ENCODE data around the gene FAM184B. TPM values are rescaled to one million over a fixed set of nuclear protein-coding genes. Genes with fewer than 3 reads are reported as not detected.

Gene FAM184B
- total RNA-seq, 1 donor, result not detected

DNA sequence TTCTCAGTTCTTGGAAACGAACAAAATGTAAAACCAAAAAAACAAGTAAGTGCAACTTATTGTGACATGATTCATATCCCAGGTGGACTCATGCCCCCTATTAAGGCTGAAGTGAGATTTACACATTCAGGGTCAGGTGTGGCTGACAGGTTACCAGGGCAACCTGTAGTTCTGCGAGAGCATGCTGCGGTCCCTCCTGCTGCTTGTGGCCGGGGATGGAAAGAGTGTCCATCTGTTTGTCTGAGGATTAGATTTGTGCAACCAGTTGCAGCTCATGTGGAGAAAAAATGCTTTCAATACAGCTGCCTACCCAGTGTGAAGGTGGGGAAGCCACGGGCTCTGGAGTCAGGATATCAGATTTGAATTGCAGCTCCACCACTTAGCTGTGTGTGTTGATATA is 78.8 kb downstream of the FAM184B start:
- H4K20me1 ChIP-seq (ENCODE audit: insufficient read depth, low read length), result no peaks in the 10 kb centered on the region
- H3K79me2 ChIP-seq (ENCODE audit: insufficient read depth, low read length), result no peaks in the 10 kb centered on the region
- no peaks in the 10 kb centered on the region for H3K4me1 ChIP-seq (ENCODE audit: insufficient read depth, low read length)
- H3K27me3 ChIP-seq (ENCODE audit: insufficient read depth, low read length), result no peaks in the 10 kb centered on the region
- no peak overlapping the region for H3K4me3 ChIP-seq (ENCODE audit: insufficient read depth, low read length)
- H2AFZ ChIP-seq (ENCODE audit: low read length), result no peak overlapping the region
- no peak overlapping the region for H3K4me2 ChIP-seq (ENCODE audit: insufficient read depth, low read length)
- no peak for TF ChIP-seq CTCF (IDR thresholded peaks at IDR 0.05; ENCODE audit: extremely low read depth, low read depth, low read length)
- H3K9me3 ChIP-seq (ENCODE audit: low read depth, low read length), result no peaks in the 10 kb centered on the region
- no peaks in the 10 kb centered on the region for H3K36me3 ChIP-seq (ENCODE audit: insufficient read depth, low read length)
- DNase-seq (ENCODE audit: insufficient read length, low spot score, missing footprints), result no peak
- H3K27ac ChIP-seq (ENCODE audit: low read depth, low read length), result no peak overlapping the region

DNA sequence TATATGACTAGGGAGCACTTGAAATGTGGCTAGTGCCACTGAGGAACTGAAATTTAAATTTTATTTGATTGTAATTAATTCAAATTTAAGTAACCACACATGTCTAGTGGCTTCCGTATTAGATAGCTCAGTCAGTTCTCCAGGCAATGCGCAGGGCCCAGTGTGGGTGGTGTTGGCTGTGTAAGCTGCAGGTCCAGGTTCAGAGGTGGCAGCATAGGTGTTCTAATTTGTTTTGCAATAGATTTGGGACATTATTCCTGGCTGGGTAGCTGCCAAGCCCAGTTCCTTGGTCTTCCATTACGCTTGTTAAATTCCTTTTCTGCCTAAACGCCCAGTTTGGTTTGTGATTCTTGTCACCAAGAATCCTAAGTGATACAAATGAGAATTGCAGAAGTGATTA is 79.5 kb downstream of the FAM184B start:
- Histone ChIP-seq H4K20me1 (ENCODE audit: insufficient read depth, low read length) (no peaks in the 10 kb centered on the region), H3K27me3 (ENCODE audit: insufficient read depth, low read length) (no peaks in the 10 kb centered on the region), H3K79me2 (ENCODE audit: insufficient read depth, low read length) (no peaks in the 10 kb centered on the region), H3K36me3 (ENCODE audit: insufficient read depth, low read length) (no peaks in the 10 kb centered on the region), H3K9me3 (ENCODE audit: low read depth, low read length) (no peaks in the 10 kb centered on the region), H3K4me3 (ENCODE audit: insufficient read depth, low read length) (no peak overlapping the region), H3K27ac (ENCODE audit: low read depth, low read length) (no peak overlapping the region), H3K4me1 (ENCODE audit: insufficient read depth, low read length) (no peaks in the 10 kb centered on the region), H2AFZ (ENCODE audit: low read length) (no peak overlapping the region), H3K4me2 (ENCODE audit: insufficient read depth, low read length) (no peak overlapping the region)
- no peak for TF ChIP-seq CTCF (IDR thresholded peaks at IDR 0.05; ENCODE audit: extremely low read depth, low read depth, low read length)
- DNase-seq (ENCODE audit: insufficient read length, low spot score, missing footprints), result no peak

DNA sequence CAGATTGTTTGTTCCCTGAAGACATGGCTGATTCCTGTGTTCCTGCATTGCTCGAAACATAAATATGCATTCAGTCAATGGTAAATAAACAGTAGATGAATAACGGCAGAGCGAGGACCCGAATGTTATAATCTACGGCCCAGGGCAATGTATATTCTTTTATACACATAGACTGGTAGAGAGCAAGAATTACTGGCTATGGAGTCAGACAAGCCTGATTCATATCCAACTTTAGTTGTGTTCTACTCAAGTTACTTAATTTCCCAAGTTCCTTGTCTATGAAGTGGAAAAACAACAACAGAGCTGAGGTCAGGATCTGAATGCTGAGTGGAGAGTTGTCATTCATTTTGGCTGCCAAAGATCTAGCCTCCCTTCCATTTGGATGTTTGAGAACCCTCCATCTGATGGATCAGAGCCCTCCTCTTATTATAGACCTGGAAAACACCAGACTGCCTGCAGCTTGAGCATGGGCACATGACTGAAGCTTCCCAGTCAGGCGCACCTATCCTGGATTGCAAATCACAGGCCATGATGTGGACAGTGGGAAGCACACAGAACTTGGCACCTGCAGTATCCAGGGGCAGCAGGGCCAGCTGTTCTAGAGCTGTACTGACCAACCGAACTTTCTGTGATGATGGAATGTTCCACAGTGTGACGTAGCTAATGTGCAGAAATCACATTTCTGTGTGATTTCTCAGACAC is 80.1 kb downstream of the FAM184B start:
- Histone ChIP-seq H3K36me3 (ENCODE audit: insufficient read depth, low read length) (no peaks in the 10 kb centered on the region), H3K27me3 (ENCODE audit: insufficient read depth, low read length) (no peaks in the 10 kb centered on the region), H3K9me3 (ENCODE audit: low read depth, low read length) (no peaks in the 10 kb centered on the region), H3K4me3 (ENCODE audit: insufficient read depth, low read length) (no peak overlapping the region), H3K4me1 (ENCODE audit: insufficient read depth, low read length) (no peaks in the 10 kb centered on the region), H3K4me2 (ENCODE audit: insufficient read depth, low read length) (no peak overlapping the region), H3K27ac (ENCODE audit: low read depth, low read length) (no peak overlapping the region), H4K20me1 (ENCODE audit: insufficient read depth, low read length) (no peaks in the 10 kb centered on the region), H2AFZ (ENCODE audit: low read length) (no peak overlapping the region), H3K79me2 (ENCODE audit: insufficient read depth, low read length) (no peaks in the 10 kb centered on the region)
- TF ChIP-seq CTCF (IDR thresholded peaks at IDR 0.05; ENCODE audit: extremely low read depth, low read depth, low read length), result no peak
- no peak for DNase-seq (ENCODE audit: insufficient read length, low spot score, missing footprints)

DNA sequence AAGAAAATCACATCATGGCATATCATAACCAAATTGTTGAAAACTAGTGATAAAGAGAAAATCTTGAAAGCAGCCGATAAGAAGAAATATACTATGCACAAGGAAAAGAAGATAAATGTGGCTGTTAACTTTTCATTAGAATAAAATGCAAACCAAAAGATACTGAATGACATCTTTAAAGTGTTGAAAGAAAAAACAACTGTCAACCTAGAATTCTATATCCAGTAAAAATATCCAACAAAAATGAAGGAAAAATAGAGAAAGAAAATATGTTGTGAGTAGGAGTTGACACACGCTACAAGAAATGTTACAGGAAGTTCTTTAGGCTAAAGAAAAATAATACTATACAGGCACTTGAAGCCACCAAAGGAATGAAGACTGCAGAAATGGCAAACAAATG is 82.0 kb downstream of the FAM184B start:
- H3K27me3 ChIP-seq (ENCODE audit: insufficient read depth, low read length), result no peaks in the 10 kb centered on the region
- H3K79me2 ChIP-seq (ENCODE audit: insufficient read depth, low read length), result no peaks in the 10 kb centered on the region
- no peak overlapping the region for H3K4me3 ChIP-seq (ENCODE audit: insufficient read depth, low read length)
- H3K9me3 ChIP-seq (ENCODE audit: low read depth, low read length), result no peaks in the 10 kb centered on the region
- TF ChIP-seq CTCF (IDR thresholded peaks at IDR 0.05; ENCODE audit: extremely low read depth, low read depth, low read length), result no peak
- H3K36me3 ChIP-seq (ENCODE audit: insufficient read depth, low read length), result no peaks in the 10 kb centered on the region
- no peak overlapping the region for H3K4me2 ChIP-seq (ENCODE audit: insufficient read depth, low read length)
- DNase-seq (ENCODE audit: insufficient read length, low spot score, missing footprints), result no peak
- no peak overlapping the region for H2AFZ ChIP-seq (ENCODE audit: low read length)
- no peaks in the 10 kb centered on the region for H3K4me1 ChIP-seq (ENCODE audit: insufficient read depth, low read length)
- no peaks in the 10 kb centered on the region for H4K20me1 ChIP-seq (ENCODE audit: insufficient read depth, low read length)
- no peak overlapping the region for H3K27ac ChIP-seq (ENCODE audit: low read depth, low read length)

Measured in osteoblast (primary cell).